Nephron progenitor cell (in vitro differentiated cells): Measurements from ENCODE around the gene NUP54.

Source experiments
- DNase-seq: peaks from one replicate; pipeline ENCODE4 v3.0.0; 2021
- H3K27ac Mint-ChIP-seq: 2 replicates; pipeline ENCODE4 v1.8.0; 2021; ENCODE audit warnings: mild to moderate bottlenecking, moderate library complexity, mixed read lengths
- H3K27me3 Mint-ChIP-seq: 2 replicates; pipeline ENCODE4 v1.8.0; 2021; ENCODE audit warnings: mild to moderate bottlenecking, low read depth, mixed read lengths; ENCODE audit not compliant: poor library complexity
- H3K36me3 Mint-ChIP-seq: 2 replicates; pipeline ENCODE4 v1.8.0; 2021; ENCODE audit warnings: low read depth, mixed read lengths
- H3K4me1 Mint-ChIP-seq: 2 replicates; pipeline ENCODE4 v1.8.0; 2021; ENCODE audit warnings: mixed read lengths
- H3K4me3 Mint-ChIP-seq: 2 replicates; pipeline ENCODE4 v1.8.0; 2021; ENCODE audit warnings: mild to moderate bottlenecking, moderate library complexity, mixed read lengths
- H3K9me3 Mint-ChIP-seq: 2 replicates; pipeline ENCODE4 v1.8.0; 2021; ENCODE audit warnings: mild to moderate bottlenecking, moderate library complexity, mixed read lengths
- CTCF ChIP-seq: fragments of 200-600 bp; sonication (generic); IDR thresholded peaks from 2 replicates; pipeline ENCODE4 v1.5.0; 2021; ENCODE audit warnings: antibody characterized with exemption

NUP54 gene

GRCh38 chr4:76160355-76160754 is 12.2 kb upstream of the NUP54 start:
- H3K27me3 Mint-ChIP-seq: peaks cover 2% of the 10 kb centered on the region
- H3K9me3 Mint-ChIP-seq: no peaks in the 10 kb centered on the region

GRCh38 chr4:76156635-76157034 is 8.4 kb upstream of the NUP54 start:
- TF ChIP-seq CTCF: no peak
- Mint-ChIP-seq H3K9me3 (peaks cover 5% of the 10 kb centered on the region), H3K27me3 (peaks cover 2% of the 10 kb centered on the region), H3K4me3 (no peak overlapping the region), H3K27ac (no peak overlapping the region), H3K4me1 (no peaks in the 10 kb centered on the region), H3K36me3 (peaks cover 33% of the 10 kb centered on the region)
- DNase-seq: no peak

More at GRCh38 chr4:76160355-76160754, 12.2 kb upstream of the NUP54 start:
- no peaks in the 10 kb centered on the region for H3K4me1 Mint-ChIP-seq
- H3K27ac Mint-ChIP-seq: no peak overlapping the region
- no peak overlapping the region for H3K4me3 Mint-ChIP-seq
- DNase-seq: no peak
- no peak for TF ChIP-seq CTCF
- H3K36me3 Mint-ChIP-seq: peaks cover 50% of the 10 kb centered on the region

- Mint-ChIP-seq H3K36me3 (peaks cover 26% of the 10 kb centered on the region), H3K9me3 (peaks cover 5% of the 10 kb centered on the region), H3K4me1 (no peaks in the 10 kb centered on the region), H3K4me3 (no peak overlapping the region), H3K27ac (no peak overlapping the region), H3K27me3 (peaks cover 2% of the 10 kb centered on the region)
- no peak for TF ChIP-seq CTCF
- no peak for DNase-seq
These were observed 7.8 kb upstream of the NUP54 start for GRCh38 chr4:76155979-76156378.

GRCh38 chr4:76153356-76153755 is 5.2 kb upstream of the NUP54 start:
- peaks cover 5% of the 10 kb centered on the region for H3K9me3 Mint-ChIP-seq
- no peak for DNase-seq
- no peak for TF ChIP-seq CTCF
- H3K36me3 Mint-ChIP-seq: peaks cover 10% of the 10 kb centered on the region
- H3K27ac Mint-ChIP-seq: no peak overlapping the region
- peaks cover 23% of the 10 kb centered on the region for H3K4me1 Mint-ChIP-seq
- H3K27me3 Mint-ChIP-seq: peaks cover 2% of the 10 kb centered on the region
- H3K4me3 Mint-ChIP-seq: no peak overlapping the region

- Mint-ChIP-seq H3K4me1 (peaks cover 43% of the 10 kb centered on the region), H3K9me3 (no peaks in the 10 kb centered on the region)
These were observed 599 bp downstream of the NUP54 start for GRCh38 chr4:76147454-76148141.

More at GRCh38 chr4:76147454-76148141, 599 bp downstream of the NUP54 start:
- Mint-ChIP-seq H3K36me3 (peaks cover 22% of the 10 kb centered on the region), H3K4me3 (peak overlapping the region; percentile 98), H3K27me3 (no peaks in the 10 kb centered on the region), H3K27ac (peak overlapping the region; percentile 80)
- DNase-seq: peak; percentile 71
- TF ChIP-seq CTCF: no peak
